T1000 (cell line): ENCODE data around the gene RFX7.

Source experiments
- DNase-seq: peaks from one replicate; lab custom pipeline; 2025; ENCODE audit warnings: mixed read lengths; lab: John Stamatoyannopoulos, UW

Gene RFX7

GRCh38 chr15:56126409-56126808 lies 117.3 kb downstream of the RFX7 start:
- no peak for DNase-seq

- no peak for DNase-seq
Observed at GRCh38 chr15:56124391-56124790, 119.3 kb downstream of the RFX7 start.

GRCh38 chr15:56105855-56106254 lies 137.8 kb downstream of the RFX7 start:
- DNase-seq = no peak

GRCh38 chr15:56102441-56102840 lies 141.2 kb downstream of the RFX7 start:
- DNase-seq = no peak

GRCh38 chr15:56099311-56099710 lies 144.4 kb downstream of the RFX7 start:
- no peak for DNase-seq

- no peak for DNase-seq
Observed at GRCh38 chr15:56098195-56098863, 145.3 kb downstream of the RFX7 start.

GRCh38 chr15:56095406-56095805 lies 148.3 kb downstream of the RFX7 start:
- no peak for DNase-seq

- no peak for DNase-seq
Observed at GRCh38 chr15:56094171-56094570, 149.5 kb downstream of the RFX7 start.

- DNase-seq = no peak
Observed at GRCh38 chr15:56088389-56088788, 155.3 kb downstream of the RFX7 start.

GRCh38 chr15:56086566-56086965 lies 157.1 kb downstream of the RFX7 start:
- no peak for DNase-seq

GRCh38 chr15:56082263-56082761 lies 161.4 kb downstream of the RFX7 start:
- DNase-seq = no peak

- DNase-seq = no peak
Observed at GRCh38 chr15:56077081-56077480, 166.6 kb downstream of the RFX7 start.

- DNase-seq = no peak
Observed at GRCh38 chr15:56076640-56077039, 167.0 kb downstream of the RFX7 start.

GRCh38 chr15:56074481-56075265 lies 169.0 kb downstream of the RFX7 start:
- no peak for DNase-seq

GRCh38 chr15:56064152-56064551 lies 179.5 kb downstream of the RFX7 start:
- no peak for DNase-seq

- no peak for DNase-seq
Observed at GRCh38 chr15:56059716-56060115, 184.0 kb downstream of the RFX7 start.

- no peak for DNase-seq
Observed at GRCh38 chr15:56058986-56059385, 184.7 kb downstream of the RFX7 start.

- no peak for DNase-seq
Observed at GRCh38 chr15:56056626-56057025, 187.1 kb downstream of the RFX7 start.

- no peak for DNase-seq
Observed at GRCh38 chr15:56053046-56053400, 190.7 kb downstream of the RFX7 start.

GRCh38 chr15:56052395-56053045 lies 191.2 kb downstream of the RFX7 start:
- DNase-seq = no peak

GRCh38 chr15:56051676-56052075 lies 192.0 kb downstream of the RFX7 start:
- DNase-seq = no peak

GRCh38 chr15:56049577-56049976 lies 194.1 kb downstream of the RFX7 start:
- no peak for DNase-seq

- no peak for DNase-seq
Observed at GRCh38 chr15:56047354-56047753, 196.3 kb downstream of the RFX7 start.
